ENCODE results near the gene RPRM.

DNA sequence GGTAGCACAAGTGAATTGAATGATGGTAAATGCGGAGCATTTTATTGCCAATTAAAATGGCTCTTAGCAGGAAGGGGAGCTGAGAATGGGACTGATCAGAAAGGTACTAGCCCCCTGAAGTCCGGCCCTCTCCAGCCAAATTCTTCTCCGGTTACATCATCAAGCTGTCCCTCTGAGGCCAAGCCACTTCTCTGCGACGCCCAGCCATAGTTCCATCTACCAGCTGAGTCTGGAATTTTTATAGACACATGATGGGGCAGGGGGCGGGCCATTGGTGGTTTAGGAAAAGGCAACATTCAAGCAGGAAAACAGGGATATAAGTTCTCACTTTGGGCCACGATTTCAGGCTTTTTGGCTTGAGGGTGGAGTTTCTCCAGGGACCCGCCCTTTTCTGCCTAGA, 22.7 kb downstream of the RPRM start:
- TF ChIP-seq, protein P1, sequence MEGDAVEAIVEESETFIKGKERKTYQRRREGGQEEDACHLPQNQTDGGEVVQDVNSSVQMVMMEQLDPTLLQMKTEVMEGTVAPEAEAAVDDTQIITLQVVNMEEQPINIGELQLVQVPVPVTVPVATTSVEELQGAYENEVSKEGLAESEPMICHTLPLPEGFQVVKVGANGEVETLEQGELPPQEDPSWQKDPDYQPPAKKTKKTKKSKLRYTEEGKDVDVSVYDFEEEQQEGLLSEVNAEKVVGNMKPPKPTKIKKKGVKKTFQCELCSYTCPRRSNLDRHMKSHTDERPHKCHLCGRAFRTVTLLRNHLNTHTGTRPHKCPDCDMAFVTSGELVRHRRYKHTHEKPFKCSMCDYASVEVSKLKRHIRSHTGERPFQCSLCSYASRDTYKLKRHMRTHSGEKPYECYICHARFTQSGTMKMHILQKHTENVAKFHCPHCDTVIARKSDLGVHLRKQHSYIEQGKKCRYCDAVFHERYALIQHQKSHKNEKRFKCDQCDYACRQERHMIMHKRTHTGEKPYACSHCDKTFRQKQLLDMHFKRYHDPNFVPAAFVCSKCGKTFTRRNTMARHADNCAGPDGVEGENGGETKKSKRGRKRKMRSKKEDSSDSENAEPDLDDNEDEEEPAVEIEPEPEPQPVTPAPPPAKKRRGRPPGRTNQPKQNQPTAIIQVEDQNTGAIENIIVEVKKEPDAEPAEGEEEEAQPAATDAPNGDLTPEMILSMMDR (conservative IDR thresholded peaks at IDR 0.05; ENCODE audit: low read depth, low read length) = no peak
- no peak for TF ChIP-seq EZH2 (IDR thresholded peaks at IDR 0.05; ENCODE audit: borderline replicate concordance, low read depth, low read length, poor library complexity, severe bottlenecking)

Measured in A673 (cell line).